Renal pelvis (tissue), 4 donors: ENCODE data around the gene CCDC154. TPM values are rescaled to one million over a fixed set of nuclear protein-coding genes. Genes with fewer than 3 reads are reported as not detected.
A peak's percentile ranks its signal among the peaks of the same experiment; 100 is the strongest.

Source experiments
- DNase-seq: peaks from one replicate; pipeline ENCODE4 v3.0.0-alpha.2; 2013
- polyA plus RNA-seq, 3 donors: library from polyadenylated mRNA; unstranded; fragments of 120-200 nt; gene quantifications; one replicate each; pipeline ENCODE4 v1.2.1, GENCODE V29; 2013; ENCODE audit not compliant: insufficient read length in 3 of 3

The CCDC154 gene
- polyA plus RNA-seq, 3 donors = 2.3 to 4.4 (median 3.9) TPM

DNA sequence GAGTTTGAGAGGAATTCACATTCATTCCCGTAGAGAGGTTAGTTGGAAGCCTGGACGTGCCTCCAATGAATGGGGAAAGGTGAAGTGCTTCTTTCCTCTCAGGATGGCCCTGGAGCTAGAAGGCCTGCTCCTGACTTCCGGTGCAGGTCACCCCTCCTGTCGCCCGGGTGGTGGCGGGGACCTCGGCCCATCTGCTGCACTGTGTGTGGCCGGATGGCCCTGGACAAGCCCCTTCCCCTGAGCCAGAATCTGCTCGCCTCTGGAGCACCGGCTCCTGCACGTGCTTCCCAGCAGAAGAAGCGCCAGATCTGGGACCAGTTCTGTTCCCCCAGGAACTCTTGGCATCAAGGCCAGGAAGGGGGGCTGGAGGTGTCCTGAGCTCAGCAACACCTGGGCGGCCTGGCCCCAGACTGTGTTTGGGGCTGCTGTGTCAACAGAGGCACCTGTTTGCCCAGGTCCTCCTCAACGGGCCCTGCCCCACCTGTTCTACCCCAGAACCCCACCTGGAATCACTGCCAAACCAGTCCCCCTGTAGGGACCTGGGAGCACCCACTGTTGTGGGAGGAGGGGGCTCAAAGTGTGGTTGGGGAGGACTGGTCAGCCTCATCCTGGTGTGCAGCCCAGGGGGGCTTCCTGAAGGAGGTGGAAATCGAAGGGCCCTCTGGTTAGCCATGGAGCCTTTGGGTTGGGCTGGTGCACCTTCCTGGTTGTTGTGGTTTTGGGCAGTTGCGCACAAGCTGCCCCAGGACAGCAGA is 18.6 kb downstream of the CCDC154 start:
- no peak for DNase-seq

DNA sequence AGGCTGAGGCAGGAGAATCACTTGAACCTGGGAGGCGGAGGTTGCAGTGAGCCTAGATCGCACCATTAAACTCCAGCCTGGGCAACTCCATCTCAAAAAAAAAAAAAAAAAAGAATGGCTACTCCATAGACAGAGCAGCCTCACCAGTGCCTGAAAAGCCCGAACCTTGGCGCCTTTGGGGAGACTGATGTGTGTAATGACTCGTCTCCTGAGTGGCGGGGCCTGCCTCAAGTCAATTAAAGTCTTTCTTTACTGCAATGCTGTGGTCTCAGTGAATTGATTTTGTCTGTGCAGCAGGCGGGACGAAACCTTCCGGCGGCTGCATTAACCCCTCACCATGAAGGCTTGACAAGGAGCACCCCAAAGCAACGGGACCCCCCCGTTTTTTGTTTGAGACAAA is 20.3 kb downstream of the CCDC154 start:
- no peak for DNase-seq

DNA sequence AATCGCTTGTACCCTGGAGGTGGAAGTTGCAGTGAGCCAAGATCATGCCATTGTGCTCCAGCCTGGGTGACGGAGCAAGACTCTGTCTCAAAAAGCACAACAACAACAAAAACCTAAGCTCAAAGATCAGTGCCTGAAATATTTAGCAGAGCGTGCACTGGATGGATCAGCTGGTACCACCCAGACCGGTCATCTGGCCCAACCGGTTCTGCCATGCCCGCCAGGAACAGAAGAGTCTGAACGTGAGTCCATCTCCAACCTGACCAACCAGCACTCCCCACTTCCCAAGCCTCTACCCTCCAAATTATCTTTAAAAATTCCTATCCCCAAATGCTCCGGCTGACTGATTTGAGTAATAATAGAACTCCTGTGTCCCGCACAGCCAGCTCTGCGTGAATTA is 22.3 kb downstream of the CCDC154 start:
- no peak for DNase-seq

DNA sequence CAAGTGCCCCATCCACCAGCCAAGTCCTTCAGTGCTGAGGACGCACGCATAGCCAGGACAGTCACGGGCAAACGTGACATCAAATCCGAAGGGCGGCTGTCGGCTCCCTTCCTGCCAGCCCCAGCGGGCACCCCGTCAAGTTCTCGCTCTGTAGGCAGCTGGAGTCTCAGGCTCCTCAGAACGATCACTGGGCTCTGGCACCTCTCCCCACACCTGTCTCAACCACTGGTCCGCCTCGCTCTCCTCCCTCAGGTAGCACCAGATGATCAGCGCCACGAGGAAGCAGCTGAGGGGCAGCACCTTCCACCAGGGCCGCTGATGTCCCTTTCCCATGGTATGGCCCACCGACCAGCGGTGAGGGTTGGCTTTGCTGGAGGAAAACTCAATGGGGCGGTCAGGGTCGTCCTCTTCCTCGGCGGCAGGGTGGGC is 24.2 kb downstream of the CCDC154 start:
- DNase-seq = no peak

DNA sequence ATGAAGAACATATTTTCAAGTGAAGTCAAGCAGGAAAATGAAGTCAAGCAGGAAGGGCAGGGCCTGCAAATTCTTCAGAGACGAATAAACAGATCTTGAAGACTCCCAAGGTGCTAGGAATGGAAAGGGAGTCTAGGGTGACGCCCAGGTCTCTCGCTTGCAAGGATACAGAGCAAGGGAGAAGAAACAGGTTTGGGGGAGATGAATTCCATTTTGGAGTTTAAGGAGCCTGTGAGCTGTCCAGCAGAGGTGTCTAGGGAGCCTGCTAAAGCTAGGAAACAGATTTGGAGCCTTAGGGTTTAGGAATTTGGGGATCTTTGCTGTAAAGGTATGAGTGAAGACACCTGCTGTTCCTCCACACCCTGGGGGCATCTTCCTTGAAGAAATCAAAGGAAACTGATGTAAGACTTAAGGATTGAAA is 27.8 kb downstream of the CCDC154 start:
- DNase-seq = no peak

DNA sequence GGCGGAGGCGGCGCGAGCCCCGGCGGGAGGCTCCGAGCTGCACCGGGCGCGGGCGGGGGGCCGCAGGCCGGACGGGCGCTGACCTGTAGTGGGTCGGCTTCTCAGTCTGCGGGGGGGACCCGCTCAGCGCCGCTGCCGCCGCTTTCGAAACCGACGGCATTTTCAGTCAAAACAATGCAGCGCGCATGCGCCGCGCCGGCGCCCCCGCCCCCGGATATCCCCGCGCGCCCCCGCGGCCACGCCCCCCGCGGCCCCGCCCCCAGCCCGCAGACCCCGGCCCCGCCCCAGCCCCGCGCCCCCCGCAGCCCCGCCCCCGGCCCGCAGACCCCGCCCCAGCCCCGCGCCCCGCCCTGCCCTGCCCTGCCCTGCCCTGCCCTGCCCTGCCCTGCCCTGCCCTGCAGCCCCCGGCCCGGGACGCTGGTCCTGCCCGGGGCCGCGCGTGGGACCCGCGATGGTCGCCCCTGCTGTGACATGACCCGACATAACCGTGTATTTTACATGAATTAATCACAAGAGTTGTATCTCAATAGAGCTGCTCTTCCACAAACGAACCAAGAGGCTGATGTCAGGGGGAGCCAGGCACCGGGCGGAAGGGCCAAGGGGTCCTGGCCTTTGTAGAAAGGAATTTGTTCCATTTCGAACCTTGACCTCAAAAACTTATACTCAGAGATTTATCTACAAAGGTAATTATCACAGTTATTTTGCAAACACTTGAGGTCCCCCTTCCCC is 29.7 kb downstream of the CCDC154 start, which contains the start of gene UNKL:
Gene UNKL, minus strand, starts transcription at position 173 of the 729 bp plus-strand sequence. Its CDS starts 13 bp downstream, at position 160.
- no peak for DNase-seq

DNA sequence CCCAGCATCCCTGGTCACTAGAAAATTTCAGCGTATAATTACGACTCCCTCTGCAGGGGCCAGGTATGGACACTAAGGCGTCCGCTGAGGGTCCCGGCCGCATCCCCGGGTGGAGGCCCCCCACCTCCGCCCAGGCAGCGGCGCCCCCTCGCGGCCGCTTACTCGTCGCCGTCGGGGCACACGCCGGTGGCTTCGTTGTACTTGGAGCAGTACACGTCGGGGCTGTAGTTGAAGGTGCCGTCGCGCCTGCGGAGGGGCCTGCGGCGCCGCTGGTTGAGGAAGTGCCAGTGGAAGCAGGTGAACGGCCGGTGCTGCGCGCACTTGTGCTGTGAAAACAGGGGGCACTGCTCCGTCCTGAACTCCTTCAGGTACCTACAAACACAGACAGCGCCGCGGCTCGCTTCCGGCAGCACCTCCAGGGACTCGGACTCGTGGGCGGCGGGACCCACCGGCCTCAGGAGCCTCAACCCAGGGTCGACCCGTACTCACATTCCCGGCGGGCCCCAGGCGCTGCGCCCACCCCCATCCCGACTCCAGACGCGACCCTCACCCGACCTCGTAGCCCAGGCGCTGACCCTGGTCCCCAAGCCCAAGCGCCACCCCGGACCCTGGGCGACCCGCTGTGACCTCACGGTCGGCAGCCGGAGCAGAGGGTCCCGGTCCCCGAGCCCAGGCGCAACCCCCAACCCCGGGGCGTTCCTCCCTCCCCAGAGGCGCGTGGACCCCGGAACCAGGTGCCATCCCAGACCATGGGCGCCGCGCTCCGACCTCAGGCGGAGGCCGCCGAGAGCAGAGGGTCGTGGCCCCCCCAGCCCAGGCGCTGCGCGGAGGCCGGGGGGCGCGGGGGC is 30.4 kb downstream of the CCDC154 start:
- peak; percentile 67 for DNase-seq

DNA sequence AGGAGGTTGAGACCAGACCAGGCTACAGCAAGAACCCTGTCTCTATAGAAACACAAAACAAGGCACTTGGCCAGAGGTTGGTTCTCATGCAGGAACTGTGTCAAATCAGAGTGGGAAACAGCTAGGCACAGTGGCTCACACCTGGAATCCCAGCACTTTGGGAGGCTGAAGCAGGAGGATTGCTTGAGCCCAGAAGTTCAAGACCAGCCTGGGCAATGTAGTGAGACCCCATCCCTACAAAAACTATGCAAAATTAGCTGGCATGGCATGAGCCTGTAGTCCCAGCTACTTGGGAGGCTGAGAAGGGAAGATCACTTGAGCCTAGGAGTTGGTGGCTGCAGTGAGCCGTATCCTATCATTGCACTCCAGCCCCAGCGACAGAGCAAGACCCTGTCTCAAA is 31.5 kb downstream of the CCDC154 start:
- no peak for DNase-seq

DNA sequence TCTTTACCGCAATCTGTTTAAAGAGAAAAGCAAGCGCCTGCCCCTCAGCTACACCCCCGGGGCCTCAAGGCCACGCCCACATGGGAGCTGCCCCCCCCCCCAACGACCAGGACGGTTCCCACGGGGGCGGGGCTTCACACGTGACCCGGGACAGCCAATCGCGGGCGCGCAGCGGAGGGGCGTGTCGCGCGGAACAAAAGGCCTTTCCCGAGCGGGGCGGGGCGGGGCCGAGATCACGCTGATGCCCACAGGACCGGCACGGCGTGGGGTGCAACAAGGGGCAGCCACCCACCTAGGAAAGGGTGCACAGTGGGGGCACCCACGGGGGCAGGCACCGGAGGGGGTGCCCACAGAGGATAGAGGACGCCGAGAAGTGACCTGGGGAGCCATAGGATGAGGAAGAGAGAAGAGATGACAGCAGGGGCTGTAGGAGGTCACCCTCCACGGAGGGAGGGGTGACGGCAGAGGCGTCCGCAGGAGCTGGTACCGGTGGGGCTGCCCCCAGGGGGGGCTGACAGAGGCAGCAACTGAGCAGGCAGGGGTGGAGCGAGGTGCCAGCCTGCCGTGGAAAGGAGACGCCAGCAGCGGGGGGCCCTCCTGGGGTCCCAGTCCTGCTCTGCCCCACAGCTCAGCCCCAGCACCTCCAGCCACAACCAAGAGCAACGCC is 36.1 kb downstream of the CCDC154 start:
- DNase-seq = peak; percentile 89

DNA sequence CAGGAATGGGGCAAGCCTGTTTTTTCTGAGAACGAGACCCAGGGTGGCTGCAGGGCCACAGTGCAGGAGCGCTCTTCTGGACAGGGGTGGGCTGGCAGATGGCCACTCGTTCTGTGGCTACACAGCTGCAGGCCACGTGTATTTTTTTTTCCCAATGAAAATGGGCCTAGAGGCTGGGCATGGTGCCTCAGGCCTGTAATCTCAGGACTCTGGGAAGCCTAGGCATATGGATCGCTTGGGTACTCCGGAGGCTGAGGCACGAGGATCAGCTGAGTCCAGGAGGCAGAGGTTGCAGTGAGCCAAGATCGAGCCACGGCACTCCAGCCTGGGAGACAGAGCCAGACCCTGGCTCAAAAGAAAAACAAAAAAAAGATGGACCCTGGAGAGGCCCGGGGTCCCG is 36.6 kb downstream of the CCDC154 start:
- DNase-seq = no peak

DNA sequence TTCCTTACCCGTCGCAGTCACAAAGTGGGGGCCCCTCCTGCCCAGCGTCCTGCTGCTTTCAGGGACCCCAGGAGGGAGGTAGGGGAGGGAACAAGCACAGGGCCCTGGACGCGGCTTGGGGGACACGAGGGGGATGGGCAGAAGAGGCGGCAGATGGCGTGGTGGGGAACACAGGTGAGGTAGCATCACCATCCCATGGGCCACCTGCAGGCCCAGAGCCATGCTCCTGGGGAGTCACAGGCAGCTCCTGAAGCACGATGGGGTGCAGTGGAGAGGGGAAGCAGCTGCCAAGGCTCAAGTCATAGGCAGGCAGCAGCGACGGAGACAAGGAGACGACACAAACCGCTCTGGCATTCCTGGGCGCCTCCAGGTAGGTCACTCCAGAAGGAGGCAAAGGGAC is 40.6 kb downstream of the CCDC154 start:
- DNase-seq = no peak

DNA sequence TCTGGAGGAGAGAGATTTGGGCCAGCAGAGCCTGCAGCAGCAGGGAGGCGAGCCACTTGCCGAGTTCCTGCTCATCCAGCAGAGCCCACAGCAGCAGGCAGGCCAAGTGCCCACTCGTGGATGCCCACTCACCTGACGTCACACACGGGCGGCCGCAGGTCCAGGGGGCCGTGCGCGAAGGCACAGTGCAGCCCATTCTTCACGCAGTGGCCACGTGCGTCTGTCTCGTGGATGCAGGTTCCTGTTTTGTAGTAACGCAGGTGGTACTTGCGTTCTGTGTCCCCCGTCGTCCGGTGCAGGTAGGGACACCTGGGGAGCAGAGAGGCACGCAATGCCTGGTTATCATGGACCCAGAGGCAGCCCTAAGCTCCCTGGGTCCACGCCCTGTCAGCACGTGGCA is 41.3 kb downstream of the CCDC154 start:
- DNase-seq = no peak

DNA sequence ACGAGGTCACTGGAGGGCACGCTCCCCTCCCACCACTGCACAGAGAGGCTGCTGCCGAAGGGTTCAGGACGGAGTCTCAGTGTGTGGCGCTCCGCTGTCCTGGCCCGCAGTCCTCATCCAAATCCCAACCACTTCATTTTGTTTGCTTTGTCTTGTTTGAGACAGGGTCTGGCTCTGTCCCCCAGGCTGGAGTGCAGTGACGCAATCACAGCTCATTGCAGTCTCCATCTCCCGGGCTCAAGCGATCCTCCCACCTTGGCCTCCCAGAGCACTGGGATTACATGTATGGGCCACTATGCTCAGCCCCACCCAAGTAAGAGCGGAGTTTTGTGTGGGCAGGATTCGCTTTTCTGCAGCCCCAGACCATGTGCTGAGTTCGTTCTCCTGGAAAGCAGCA is 42.6 kb downstream of the CCDC154 start:
- no peak for DNase-seq

DNA sequence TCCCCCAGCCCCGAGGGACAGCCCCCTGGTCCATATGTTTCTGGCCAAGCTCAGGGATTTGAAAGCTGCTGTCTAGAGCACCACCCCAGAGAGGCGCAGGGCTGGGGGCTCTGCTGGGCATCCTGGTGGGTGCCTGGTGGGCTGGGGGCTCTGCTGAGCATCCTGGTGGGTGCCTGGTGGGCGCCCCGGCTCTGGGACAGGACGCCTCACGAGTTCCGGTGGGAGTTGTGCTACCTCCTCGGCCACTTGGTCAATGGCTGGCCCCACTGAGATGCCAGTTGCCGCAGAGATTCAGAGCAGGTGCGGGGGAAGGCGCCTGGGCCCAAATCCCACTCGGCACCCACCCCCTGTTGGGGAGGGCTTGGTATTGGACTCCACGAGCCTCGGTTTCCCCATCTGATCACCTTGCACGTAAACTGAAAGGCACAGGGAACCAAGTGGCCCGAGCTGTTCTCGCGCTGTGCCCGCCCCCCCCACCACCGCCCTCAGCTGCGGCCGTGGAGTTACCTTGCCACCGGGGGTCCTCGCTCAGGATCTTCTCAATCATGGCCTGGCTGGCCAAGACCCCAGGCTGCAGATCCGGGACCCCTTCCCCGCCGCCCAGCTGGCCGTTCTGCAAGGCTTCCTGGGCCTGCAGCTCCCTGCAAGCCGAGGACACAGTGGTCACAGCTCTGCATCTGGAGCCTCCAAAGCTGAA is 43.1 kb downstream of the CCDC154 start:
- no peak for DNase-seq

DNA sequence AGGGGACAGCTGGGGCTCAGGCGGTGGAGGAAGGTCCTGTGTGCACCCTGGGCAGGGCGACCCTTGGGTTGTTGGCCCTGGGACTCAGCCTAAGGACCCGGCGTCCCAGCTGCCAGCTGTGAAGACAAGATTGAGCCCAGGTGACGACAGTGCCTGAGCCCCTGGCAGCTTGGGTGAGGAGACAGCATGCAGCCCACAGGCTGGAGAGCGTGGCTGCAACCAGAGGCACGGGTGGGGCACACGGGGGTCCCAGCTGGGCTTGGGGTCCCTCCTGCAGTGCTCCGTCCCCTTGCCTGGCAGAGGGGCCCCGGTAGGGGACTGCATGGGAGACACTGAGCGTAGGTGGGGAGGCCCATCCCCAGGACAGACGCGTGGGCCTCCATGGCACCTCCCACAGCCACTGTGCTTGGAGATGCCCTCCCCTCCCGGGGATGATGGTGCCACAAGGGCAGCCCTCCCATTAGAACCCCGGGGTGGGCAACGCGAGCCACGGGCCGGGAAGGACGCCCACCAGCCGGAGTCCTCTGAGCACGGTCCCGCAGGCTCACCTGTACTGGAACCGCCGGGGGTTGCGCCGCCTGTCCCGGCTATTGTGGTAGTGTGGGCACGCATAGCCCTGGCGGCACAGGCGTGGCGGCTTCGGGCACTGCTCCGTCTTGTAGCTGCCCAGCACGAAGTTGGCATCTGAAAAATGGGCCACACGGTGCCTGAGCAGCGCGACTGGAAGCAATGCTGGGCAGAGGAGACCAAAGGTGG is 45.4 kb downstream of the CCDC154 start:
- DNase-seq = no peak

DNA sequence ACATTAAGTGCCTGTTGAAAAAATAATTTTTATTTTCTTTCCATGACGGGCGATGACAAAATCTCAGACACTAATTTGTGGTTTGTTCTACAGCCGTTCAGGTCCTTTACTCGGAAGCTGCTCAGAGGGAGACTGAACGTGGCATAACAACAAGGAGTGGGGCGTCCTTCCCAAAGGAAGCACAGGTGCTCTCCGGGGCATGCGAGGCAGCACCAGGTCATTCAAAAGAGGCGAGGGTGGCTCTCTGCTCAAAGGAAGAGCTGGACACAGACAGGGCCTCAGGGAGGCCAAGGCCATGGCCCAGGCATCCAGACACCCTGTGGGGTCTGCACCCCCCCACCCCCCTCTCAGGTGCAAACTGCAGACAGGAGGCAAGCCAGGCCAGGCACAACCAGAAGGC is 46.0 kb downstream of the CCDC154 start:
- no peak for DNase-seq

DNA sequence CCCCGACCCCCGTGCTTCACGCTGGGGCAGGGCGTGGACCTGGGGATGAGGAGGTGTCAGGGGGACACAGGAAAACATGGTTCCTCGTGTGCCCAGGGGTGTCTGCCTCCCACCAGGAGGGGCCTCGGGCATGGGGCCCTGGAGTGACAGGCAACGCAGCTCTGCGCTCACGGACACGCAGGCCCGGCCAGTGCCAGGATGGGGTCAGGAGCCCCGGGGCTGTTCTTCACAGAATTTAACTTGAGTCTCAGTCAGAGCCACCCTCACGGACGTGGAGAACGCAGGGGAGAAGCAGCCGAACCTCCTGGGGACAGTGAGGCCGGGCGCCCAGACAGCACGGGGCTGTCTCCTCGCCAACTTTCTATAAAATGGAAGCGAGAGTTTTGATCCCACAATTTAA is 46.6 kb downstream of the CCDC154 start:
- DNase-seq = no peak

DNA sequence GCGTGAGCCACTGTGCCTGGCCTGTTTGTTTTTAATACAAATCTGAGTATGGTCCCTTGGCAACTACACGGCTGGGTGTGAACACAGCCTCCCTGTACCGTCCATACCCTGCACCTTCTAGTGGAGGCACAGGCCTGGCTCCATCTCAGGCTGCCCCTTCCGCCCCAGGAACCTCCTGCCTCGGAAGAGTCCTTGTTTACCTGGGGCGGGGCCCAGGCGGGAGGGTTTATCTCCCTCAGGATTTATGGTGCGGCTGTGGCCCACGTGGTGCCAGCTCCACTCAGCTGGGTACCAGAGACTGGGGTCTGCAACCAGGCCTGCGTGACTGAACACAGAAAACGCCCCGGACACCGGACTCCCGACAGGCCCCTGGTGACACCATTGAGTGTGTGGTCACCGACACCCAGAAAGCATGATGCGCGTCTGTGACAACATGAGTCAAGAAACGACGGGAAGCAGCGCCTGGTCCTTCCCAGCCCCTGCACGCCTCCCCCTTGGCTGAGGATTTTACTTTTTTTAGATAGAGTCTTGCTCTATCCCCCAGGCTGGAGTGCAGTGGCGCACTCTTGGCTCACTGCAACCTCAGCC is 48.8 kb downstream of the CCDC154 start:
- DNase-seq = no peak

DNA sequence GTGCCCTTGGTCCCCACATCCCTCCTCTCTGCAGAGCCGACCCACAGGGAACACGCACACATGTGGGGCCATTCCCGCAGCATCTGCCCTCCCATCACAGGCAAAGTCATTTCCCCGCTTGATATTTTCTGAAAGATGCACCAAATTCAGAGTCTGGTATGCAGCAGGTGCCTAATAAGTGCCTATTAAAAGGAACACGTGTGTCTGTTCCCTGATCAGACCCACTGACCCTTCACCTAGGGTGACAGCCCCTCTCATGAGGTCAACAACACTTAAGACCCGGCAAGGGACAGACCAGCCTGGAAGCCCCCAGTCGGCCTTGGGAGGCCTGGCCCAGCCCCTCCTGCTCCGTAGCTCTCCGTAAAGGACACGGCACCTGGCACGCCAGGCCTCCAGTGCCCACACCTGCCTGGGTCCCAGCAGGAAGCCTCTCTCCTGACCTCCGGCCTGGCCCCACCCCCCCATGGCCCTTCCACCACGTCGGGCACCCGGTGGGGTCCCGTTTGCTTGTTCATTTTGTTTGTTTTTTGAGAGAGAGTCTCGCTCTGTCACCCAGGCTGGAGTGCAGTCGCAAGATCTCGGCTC is 49.9 kb downstream of the CCDC154 start:
- no peak for DNase-seq
